ENCODE results near the gene LEFTY1.
A peak's percentile ranks its signal among the peaks of the same experiment; 100 is the strongest.

Gene LEFTY1

GRCh38 chr1:225915538-225915991, 26.6 kb upstream of the LEFTY1 start:
- no peak for DNase-seq (ENCODE audit: low spot score)

- DNase-seq (ENCODE audit: low spot score) = no peak
Measured at GRCh38 chr1:225914947-225915346, 26.0 kb upstream of the LEFTY1 start.

- no peak for DNase-seq (ENCODE audit: low spot score)
Measured at GRCh38 chr1:225914391-225914790, 25.4 kb upstream of the LEFTY1 start.

- peak; percentile 65 for DNase-seq (ENCODE audit: low spot score)
Measured at GRCh38 chr1:225911191-225912130, 22.5 kb upstream of the LEFTY1 start.

GRCh38 chr1:225909477-225909876, 20.5 kb upstream of the LEFTY1 start:
- DNase-seq (ENCODE audit: low spot score) = no peak

GRCh38 chr1:225908773-225909172, 19.8 kb upstream of the LEFTY1 start:
- DNase-seq (ENCODE audit: low spot score) = no peak

GRCh38 chr1:225908013-225908640, 19.2 kb upstream of the LEFTY1 start:
- no peak for DNase-seq (ENCODE audit: low spot score)

GRCh38 chr1:225907341-225907740, 18.4 kb upstream of the LEFTY1 start:
- no peak for DNase-seq (ENCODE audit: low spot score)

- no peak for DNase-seq (ENCODE audit: low spot score)
Measured at GRCh38 chr1:225906467-225906866, 17.5 kb upstream of the LEFTY1 start.

GRCh38 chr1:225903623-225904022, 14.7 kb upstream of the LEFTY1 start:
- no peak for DNase-seq (ENCODE audit: low spot score)

- DNase-seq (ENCODE audit: low spot score) = no peak
Measured at GRCh38 chr1:225899044-225899925, 10.3 kb upstream of the LEFTY1 start.

- DNase-seq (ENCODE audit: low spot score) = no peak
Measured at GRCh38 chr1:225897595-225898514, 8.9 kb upstream of the LEFTY1 start.

GRCh38 chr1:225896937-225897549, 8.1 kb upstream of the LEFTY1 start:
- no peak for DNase-seq (ENCODE audit: low spot score)

GRCh38 chr1:225896494-225896893, 7.5 kb upstream of the LEFTY1 start:
- DNase-seq (ENCODE audit: low spot score) = no peak

GRCh38 chr1:225892307-225892706, 3.4 kb upstream of the LEFTY1 start:
- DNase-seq (ENCODE audit: low spot score) = no peak

- DNase-seq (ENCODE audit: low spot score) = no peak
Measured at GRCh38 chr1:225891229-225891972, 2.5 kb upstream of the LEFTY1 start.

- DNase-seq (ENCODE audit: low spot score) = no peak
Measured at GRCh38 chr1:225890346-225891228, 1.6 kb upstream of the LEFTY1 start.

- no peak for DNase-seq (ENCODE audit: low spot score)
Measured at GRCh38 chr1:225889743-225890142, 797 bp upstream of the LEFTY1 start.
